CD4-positive, alpha-beta T cell treated with Interleukin-21 for 1 hour (primary cell): ENCODE results near the gene MTX1.
A peak's percentile ranks its signal among the peaks of the same experiment; 100 is the strongest.
"Not testable (repeated sequence)": the region's sequence is repeated elsewhere in the genome, so short reads cannot be mapped to it uniquely, and the experiment has no call there.

Source experiments
- DNase-seq: peaks from one replicate; pipeline ENCODE4 v3.0.0-alpha.2; 2020

Gene MTX1

DNA sequence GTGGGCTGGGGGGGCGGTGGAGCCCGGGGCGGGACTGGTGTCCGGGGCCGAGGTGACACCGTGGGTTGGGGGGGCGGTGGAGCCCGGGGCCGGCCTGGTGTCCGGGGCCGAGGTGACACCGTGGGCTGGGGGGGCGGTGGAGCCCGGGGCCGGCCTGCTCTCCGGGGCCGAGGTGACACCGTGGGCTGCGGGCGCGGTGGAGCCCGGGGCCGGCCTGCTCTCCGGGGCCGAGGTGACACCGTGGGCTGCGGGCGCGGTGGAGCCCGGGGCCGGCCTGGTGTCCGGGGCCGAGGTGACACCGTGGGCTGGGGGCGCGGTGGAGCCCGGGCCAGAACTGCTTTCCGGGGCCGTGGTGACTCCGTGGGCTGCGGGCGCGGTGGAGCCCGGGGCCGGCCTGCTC is 18.6 kb upstream of the MTX1 start:
- DNase-seq: not testable (repeated sequence)

DNA sequence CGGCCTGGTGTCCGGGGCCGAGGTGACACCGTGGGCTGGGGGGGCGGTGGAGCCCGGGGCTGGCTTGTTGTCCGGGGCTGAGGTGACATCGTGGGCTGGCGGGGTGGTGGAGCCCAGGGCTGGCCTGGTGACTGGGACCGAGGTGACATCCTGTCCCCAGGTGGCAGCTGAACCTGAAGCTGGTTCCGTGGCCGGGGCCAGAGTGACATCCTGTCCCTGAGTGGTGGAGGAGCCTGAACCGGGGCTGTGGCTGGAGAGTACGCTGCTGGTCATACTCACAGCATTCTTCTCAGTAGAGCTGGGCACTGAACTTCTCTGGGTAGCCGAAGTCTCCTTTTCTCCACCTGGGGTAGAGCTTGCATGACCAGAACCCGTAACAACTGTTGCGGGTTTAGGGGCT is 16.6 kb upstream of the MTX1 start:
- DNase-seq: no peak

- DNase-seq: peak; percentile 75
Measured at GRCh38 chr1:155192346-155193274, 15.9 kb upstream of the MTX1 start.

- peak; percentile 89 for DNase-seq
Measured at GRCh38 chr1:155193275-155193990, 15.1 kb upstream of the MTX1 start.

DNA sequence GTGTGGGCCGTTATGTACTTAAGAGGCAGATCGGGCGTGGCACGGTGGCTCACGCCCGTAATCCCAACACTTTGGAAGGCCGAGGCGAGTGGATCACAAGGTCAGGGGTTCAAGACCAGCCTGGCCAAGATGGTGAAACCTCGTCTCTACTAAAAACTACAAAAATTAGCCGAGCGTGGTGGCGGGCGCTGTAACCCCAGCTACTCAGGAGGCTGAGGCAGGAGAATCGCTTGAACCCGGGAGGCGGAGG is 14.6 kb upstream of the MTX1 start:
- not testable (repeated sequence) for DNase-seq

DNA sequence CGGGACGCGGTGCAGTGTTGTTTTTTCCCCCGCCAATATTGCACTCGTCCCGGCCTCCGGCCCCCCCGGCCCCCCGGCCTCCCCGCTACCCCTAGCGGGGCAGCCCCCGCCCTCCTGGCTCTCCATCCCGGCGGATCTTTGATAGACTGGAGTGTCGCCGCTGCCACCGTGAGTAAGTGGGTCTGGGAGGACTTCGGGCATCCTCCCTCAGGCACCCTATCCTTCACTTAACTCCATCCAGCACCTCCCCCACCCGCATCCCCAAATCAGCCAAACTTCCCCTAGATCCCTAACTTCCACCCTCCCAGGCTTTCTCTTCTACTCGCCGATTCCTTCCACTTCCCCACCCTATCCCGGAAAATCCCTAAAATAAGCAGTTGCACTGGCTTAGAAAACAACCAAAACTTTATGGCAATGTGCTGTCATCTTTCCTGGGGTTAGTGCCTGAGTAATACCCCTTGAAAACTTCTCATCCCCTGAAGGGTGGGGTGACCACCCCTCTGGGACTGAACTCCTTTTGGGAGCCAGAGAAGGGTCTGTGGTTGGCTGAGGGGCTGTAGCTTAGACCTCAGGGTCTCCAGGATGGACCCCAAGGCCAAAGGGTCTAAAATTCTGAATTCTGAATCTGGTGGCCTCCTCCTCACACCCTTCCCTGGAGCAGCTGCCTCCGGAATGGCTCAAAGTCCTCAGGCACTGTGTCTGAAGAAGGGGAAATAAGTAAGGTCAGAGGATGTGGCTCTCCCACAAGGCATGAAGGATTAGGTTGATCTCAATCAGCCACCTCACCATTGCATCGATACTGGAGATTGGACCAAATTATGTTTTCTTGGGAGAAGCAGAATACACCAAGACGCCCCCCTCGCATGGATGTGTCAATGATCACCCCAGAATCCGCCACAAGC is 13.0 kb upstream of the MTX1 start:
- DNase-seq: no peak

DNA sequence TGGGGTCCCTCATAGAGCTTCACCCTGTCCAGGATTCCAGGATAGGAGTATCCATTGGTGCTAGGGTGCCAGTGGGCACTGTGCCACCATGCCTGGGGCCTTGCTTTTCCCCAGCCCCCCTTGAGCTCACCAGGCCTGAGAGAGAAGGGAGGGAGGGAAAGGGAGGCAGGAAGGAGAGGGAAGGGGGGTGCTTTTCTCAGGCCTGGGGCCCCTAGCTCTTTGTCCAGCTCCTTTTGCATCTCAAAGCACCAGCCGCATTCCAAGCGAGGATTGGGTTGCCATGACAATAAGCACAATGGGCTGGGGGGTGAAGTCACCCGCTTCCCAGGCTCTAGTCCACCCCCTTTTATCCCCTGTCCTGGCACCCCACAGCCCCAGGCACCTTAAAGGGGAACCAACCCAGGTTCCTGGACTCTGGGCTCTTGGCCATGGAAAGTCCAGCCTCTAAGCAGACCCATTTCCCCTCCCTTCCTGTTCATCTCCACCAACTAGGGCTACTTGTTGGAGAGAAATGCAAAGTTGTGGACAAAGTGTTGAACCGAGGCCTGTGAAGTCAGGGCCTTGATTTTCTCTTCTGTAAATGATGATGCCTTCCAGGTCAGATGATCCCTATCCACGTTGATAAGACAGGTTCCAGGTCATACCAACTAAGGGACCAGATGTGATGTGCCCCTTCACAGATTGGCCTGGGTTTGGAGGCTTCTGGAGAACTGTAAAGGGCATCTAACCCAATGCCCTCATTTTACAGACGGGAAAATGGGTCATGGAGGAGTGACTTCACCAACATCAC is 12.2 kb upstream of the MTX1 start:
- no peak for DNase-seq

DNA sequence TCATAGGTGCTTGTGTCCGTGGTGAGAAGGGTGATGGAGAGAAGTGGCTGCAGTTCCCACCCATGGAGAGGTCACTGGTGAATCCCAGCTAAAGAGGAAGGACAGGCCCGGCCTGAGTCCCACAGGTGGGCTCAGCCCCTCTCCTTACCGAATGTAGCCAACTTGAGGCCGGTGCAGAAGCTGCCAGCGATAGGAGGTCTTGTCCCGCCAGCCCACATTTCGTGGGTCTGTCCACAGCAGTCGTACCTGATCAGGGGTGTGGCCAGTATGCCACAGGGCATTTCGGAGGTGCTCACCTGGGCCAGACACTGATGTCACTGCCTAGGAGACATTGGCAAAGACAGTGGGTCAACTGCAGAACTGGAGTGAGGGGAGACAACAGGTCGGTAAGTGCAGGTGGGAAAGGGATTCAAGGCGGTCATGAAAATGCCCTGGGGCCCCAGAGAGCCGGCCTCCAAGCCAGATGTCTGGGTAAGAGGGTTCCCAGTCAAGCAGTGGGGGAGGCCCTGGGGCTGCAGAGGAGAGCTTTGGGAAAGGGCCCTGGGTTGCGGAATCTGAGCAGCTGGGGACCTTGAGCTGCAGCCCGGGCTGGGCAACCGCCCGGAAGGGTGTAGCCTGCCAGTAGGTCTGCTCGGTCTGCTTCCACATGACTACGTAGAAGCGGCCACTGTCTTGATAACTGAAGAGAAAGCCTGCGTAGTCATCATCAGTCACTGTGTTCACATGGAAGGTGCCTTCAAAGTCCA is 11.4 kb upstream of the MTX1 start:
- DNase-seq: no peak

- no peak for DNase-seq
Measured at GRCh38 chr1:155197901-155198546, 10.5 kb upstream of the MTX1 start.

DNA sequence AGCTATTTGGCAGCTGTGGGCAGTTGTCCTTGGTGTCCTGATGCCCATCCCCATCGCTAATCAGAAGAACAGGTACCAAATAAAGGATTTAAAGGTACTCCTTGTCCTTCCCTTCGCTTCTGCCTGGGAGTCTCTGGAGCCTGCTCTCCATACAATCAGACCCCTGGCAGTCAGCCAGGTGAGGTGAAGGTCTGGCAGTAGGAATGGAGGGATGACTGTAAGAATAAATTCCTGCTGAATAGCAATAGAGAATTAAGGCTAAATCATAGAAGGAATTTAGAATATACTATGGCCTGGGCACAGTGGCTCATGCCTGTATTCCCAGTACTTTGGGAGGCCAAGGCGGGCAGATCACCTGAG is 10.0 kb upstream of the MTX1 start:
- DNase-seq: no peak

GRCh38 chr1:155199792-155200191 is 8.7 kb upstream of the MTX1 start:
- DNase-seq: no peak

- DNase-seq: no peak
Measured at GRCh38 chr1:155200920-155201319, 7.6 kb upstream of the MTX1 start.

GRCh38 chr1:155202198-155202597 is 6.3 kb upstream of the MTX1 start:
- DNase-seq: no peak

DNA sequence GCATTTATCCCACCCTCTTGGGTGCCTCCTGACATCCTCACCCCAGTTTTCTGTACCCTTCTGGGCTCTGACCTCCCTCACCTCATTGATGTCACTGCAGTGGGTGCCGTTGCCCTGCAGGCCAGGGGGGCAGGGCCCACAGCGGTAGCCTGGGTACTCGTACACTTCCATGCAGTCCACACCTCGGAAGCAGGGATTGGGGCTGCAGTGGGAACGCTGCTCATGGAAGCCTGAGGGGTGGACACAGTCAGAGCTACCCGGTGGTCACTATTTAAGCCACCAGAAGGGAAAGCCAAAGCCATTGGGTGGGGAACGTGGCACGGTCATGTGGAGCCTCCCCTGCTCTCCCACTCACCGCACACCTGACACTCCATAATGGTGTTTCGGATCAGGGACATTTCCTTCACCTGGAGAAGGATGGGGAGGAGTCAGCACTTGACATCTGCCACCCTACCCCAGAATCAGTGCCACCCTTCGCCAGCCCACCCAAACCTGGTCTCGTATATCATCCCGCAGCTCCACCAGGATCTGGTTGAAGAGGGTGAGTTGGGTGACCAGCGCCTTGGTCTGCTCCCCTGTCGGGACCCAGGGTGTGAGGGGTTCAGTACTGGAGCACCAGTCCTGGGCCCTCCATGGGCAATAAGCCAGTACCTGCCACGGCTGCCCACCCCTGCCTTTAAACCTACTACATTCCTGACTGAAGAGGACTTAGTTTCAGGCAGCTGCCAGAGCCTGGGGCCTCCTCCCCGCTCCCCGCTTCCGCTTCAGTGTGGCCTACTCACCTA is 5.6 kb upstream of the MTX1 start:
- DNase-seq: no peak

DNA sequence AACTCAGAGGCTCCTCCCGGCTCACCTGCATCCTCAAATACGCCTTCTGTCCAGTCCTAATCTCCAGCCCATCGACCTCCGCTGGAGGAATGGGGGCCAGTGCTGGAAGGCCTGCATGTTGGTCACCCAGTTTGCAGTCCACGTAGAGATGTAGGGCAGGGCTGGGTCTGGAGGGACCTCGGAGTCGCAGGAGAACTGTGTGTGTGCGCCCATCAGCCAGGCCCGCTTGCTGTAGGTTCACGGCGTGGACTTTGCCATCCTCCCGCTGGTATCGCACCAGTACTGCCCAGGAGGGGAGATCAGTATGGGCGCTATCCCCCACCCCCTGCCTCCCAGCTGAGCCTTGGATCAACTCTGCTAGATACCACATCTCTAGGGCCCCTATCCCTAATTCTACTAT is 3.5 kb upstream of the MTX1 start:
- no peak for DNase-seq

DNA sequence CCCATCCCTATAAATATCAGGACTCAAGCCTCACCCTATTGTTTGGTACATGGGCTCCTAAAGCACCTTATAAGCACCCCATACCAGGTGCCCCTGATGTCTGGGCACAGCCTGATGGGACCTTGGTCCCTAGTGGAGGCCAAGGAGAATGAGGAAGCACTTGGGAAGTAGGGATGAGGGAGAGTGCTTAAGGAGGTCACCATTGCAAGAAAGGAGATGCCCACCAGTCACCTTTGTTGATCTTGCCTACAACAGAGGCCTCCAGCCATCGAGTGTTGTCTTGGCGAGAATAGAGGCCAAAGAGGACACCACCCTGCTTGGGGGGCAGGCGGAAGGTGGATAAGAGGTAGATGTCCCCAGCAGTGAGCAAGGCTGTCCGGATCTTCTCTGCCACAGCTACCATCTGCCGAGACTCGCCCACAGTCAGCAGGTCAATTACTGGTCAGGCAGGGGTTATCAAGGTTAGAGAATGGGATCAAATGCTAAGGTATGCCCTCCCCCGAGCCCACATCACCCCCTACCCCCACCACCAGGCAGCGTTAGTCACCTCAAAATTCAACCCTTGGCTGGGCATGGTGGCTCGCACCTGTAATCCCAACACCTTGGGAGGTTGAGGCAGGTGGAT is 2.4 kb upstream of the MTX1 start:
- DNase-seq: no peak

GRCh38 chr1:155206891-155207805 is 1.3 kb upstream of the MTX1 start:
- peak; percentile 93 for DNase-seq

GRCh38 chr1:155207806-155208540 is 522 bp upstream of the MTX1 start, which contains the start of gene THBS3:
THBS3 (minus strand) TSS chr1:155207897; CDS start chr1:155207876, 21 bp downstream.
- DNase-seq: no peak
